Renal cortical epithelial cell (primary cell): Measurements from ENCODE around the gene SERPINB11. TPM values are rescaled to one million over a fixed set of nuclear protein-coding genes. Genes with fewer than 3 reads are reported as not detected.
A peak's percentile ranks its signal among the peaks of the same experiment; 100 is the strongest.
"Not testable (repeated sequence)": the region's sequence is repeated elsewhere in the genome, so short reads cannot be mapped to it uniquely, and the experiment has no call there.

Source experiments
- DNase-seq: peaks from one replicate; pipeline ENCODE4 v3.0.0-alpha.2; 2011; ENCODE audit warnings: low read depth
- total RNA-seq: library from RNA; depleted of rRNA; stranded (reverse); fragments of >200 nt; gene quantifications from 2 replicates; pipeline ENCODE4 v1.2.3, GENCODE V29; 2014

Gene SERPINB11
- total RNA-seq, 1 donor from 2014 or later: not detected

DNA sequence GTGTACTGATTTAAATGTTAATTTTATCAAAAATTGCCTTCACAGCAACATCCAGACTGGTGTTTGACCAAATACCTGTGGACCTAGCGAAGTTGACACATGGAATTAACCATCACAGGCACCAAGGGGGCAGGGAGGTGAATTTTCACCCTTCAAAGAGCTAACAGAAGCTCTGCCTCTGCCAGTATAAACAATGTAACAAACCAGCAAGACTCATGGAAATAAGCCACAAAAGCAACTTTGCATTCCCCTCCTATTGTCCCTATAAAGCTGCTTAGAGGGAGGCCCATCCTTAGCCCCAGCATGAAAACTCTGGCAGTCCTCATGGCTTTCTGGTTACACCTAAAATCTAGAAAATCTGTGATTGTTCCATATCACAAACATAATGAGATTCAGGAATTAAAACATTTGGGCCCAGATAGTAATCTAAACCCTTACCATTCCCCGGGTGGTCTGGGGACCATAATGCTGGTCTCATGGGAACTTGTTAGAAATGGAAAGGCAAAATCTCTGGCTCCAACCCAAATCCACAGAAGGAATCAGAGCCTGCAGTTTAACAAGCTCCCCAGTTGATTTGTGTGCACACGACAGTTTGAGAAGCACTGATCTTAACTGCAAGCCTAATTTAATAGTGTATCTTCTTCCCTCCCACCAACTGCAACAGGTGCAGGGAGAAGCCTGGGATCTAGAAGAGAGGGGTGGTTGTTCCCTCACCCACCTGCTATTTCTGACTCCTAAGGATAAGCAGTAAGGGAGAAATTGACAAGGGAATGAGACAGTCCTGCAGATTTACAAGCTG lies 23.1 kb downstream of the SERPINB11 start:
- peak; percentile 42 for DNase-seq

GRCh38 chr18:63730773-63731172 lies 28.0 kb downstream of the SERPINB11 start:
- DNase-seq: peak; percentile 80

DNA sequence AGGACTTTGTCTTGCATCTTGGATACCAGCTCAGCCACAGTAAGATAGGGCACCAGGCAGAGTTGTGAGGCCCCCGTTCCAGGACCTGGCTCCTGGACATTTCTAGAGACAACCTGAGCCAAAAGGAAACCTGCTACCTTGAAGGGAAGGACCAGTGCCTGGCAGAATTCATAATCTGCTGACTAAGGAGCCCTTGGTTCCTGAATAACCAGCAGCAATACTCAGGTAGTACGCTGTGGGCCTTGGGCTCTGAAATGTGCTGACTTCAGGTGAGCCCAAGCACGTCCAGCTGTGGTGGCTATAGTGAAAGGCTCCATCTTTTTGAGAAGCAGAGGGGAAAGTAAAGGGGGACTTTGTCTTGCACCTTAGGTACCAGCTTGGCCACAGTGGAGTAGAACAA lies 28.5 kb downstream of the SERPINB11 start:
- no peak for DNase-seq

GRCh38 chr18:63736876-63737275 lies 34.1 kb downstream of the SERPINB11 start:
- peak; percentile 88 for DNase-seq

- peak; percentile 55 for DNase-seq
Measured at GRCh38 chr18:63741769-63742168, 39.0 kb downstream of the SERPINB11 start.

DNA sequence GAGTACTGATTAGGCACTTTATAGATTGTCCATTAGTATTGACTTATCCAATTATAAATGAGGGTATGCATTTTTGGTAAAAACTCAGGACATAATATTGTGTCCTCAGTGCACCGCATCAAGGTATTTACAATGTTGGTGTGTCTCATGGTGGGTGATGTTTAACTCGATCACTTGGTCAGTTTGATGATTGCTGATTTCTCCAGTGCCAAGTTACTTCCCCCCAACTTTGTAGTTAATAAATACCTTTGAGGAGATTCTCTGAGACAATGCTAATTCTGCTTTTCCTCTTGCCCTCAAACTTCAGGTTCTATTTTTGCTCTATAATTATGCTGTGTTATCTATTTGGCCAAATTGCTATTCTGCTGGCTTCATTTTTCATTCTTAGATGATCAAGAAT lies 44.2 kb downstream of the SERPINB11 start:
- peak; percentile 78 for DNase-seq

DNA sequence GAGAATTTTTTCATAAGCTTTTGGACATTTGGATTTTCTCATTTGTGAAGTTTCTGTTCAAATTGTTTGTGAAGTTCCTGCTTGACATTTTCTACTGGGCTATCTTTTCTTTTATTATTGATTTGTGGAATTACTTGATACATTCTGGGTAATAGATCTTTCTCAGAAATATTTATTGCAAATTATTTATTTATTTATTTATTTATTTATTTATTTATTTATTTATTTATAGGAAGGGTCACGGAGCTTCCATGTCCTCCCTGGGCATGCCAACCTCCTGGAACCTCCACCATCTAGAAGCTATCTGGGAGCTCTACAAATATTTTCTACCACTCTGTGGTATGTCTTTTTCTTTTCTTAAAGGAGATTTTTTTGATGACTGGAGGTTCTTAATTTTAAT lies 46.7 kb downstream of the SERPINB11 start:
- no peak for DNase-seq

DNA sequence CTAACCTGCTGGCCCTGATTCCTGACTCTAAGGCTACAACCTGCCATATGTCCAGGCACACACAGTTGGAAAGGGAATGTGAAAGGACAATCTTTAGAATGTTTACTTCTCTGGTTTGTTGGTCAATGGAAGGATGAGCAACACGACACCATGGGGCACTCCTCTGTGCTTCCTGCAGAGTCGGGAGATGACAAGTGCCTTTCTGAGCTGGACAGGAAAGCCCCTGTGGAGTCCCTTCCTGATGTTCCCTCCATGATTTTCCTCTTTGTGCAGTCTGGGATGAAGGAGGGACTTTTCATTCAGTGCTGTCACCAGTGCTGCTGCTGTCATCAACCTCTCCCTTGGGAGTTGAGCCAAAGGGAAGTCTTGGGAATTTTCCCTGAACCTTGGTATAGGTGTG lies 49.9 kb downstream of the SERPINB11 start:
- DNase-seq: no peak

GRCh38 chr18:63753676-63754075 lies 50.9 kb downstream of the SERPINB11 start:
- DNase-seq: no peak

GRCh38 chr18:63757541-63757940 lies 54.8 kb downstream of the SERPINB11 start:
- no peak for DNase-seq

DNA sequence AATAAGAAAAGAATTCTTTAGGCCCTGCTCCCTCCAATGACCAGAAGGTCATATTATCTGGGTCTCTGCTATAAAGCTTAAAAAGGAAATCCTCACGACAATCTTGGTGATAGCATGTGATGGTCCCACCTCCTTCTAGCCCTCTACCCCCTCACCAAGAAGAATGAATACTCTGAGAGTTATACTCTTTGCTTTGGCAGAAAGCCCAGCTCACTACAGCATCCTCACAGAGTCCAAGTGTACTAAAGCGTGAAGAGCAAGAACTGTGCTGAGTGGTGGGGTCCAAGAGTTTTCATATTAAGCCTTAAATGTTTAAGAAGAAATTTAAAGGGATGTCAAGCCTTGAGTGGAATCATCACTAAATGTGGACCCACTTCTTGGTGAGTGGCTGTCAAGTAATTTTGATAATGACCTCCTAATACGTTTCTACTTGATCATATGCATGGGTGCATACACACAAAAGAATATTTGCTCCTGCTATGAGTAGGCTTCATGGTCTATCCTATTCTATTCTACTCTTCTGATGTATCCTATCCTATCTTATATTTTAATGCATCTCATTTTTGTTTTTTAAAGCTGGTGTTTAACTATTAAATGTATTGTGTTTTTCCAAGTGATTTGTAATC lies 56.0 kb downstream of the SERPINB11 start:
- peak; percentile 84 for DNase-seq

DNA sequence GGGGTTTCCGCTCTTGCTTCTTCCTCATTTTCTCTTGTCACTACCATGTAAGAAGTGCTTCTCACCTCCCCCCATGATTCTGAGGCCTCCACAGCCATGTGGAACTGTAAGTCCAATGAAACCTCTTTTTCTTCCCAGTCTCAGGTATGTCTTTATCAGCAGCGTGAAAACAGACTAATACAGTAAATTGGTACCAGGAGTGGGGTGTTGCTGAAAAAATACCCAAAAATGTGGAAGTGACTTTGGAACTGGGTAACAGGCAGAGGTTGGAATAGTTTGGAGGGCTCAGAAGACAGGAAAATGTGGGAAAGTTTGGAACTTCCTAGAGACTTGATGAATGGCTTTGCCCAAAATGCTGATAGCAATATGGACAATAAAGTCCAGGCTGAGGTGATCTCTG lies 57.0 kb downstream of the SERPINB11 start:
- not testable (repeated sequence) for DNase-seq

GRCh38 chr18:63762518-63762917 lies 59.8 kb downstream of the SERPINB11 start:
- peak; percentile 68 for DNase-seq

- DNase-seq: no peak
Measured at GRCh38 chr18:63763831-63764600, 61.3 kb downstream of the SERPINB11 start.

DNA sequence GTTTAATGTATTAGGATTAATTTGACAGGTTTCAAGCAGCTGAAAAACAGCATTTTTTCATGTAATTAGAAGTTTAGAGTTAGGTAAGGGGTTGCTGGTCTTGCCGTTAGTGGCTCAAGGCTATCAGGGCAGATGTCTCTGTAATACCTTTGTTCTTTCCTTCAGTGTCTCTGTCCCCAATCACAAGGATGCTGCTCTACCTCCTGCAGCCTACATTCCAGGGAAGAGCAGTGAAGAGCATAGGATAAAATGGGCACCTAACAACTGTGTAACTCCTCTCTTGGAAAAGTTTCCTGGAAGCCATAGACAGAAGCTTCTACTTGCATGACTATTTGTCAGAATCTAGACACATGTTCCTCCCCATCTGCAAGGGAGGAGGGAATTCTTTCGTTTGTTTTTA lies 63.1 kb downstream of the SERPINB11 start:
- DNase-seq: no peak

Other genes starting within 250 kb of the SERPINB11 start
- gene SERPINB5, start 226.0 kb upstream of the SERPINB11 start, total RNA-seq: 0.10 and 1.2 TPM in 2 replicates
- not detected in 2 replicates for gene SERPINB12, start 160.6 kb upstream of the SERPINB11 start, total RNA-seq
- gene SERPINB13, start 115.6 kb upstream of the SERPINB11 start, total RNA-seq: not detected in 2 replicates
- 0.17 and 0.35 TPM in 2 replicates for gene SERPINB4, start 58.7 kb upstream of the SERPINB11 start, total RNA-seq
- 0.40 and 1.9 TPM in 2 replicates for gene SERPINB3, start 41.1 kb upstream of the SERPINB11 start, total RNA-seq
- 0.25 and 28.0 TPM in 2 replicates for gene SERPINB7, start 72.5 kb downstream of the SERPINB11 start, total RNA-seq
- 0.17 TPM in 1 of 2 replicates, not detected in the other for gene SERPINB2, start 184.7 kb downstream of the SERPINB11 start, total RNA-seq
- not detected in 2 replicates for gene SERPINB10, start 205.0 kb downstream of the SERPINB11 start, total RNA-seq
- gene HMSD, start 246.3 kb downstream of the SERPINB11 start, total RNA-seq: 0.17 TPM in 1 of 2 replicates, not detected in the other